Stimulated activated CD4-positive, alpha-beta T cell treated with anti-CD3 and anti-CD28 coated beads, Interleukin-4, amount 100 ng/mL, for 24 hours (primary cell): ENCODE measurements around the gene NUDT8.
A peak's percentile ranks its signal among the peaks of the same experiment; 100 is the strongest.
"Not testable (repeated sequence)": the region's sequence is repeated elsewhere in the genome, so short reads cannot be mapped to it uniquely, and the experiment has no call there.

Experiments used
- DNase-seq: peaks from one replicate; pipeline ENCODE4 v3.0.0-alpha.2; 2020

NUDT8 gene

DNA sequence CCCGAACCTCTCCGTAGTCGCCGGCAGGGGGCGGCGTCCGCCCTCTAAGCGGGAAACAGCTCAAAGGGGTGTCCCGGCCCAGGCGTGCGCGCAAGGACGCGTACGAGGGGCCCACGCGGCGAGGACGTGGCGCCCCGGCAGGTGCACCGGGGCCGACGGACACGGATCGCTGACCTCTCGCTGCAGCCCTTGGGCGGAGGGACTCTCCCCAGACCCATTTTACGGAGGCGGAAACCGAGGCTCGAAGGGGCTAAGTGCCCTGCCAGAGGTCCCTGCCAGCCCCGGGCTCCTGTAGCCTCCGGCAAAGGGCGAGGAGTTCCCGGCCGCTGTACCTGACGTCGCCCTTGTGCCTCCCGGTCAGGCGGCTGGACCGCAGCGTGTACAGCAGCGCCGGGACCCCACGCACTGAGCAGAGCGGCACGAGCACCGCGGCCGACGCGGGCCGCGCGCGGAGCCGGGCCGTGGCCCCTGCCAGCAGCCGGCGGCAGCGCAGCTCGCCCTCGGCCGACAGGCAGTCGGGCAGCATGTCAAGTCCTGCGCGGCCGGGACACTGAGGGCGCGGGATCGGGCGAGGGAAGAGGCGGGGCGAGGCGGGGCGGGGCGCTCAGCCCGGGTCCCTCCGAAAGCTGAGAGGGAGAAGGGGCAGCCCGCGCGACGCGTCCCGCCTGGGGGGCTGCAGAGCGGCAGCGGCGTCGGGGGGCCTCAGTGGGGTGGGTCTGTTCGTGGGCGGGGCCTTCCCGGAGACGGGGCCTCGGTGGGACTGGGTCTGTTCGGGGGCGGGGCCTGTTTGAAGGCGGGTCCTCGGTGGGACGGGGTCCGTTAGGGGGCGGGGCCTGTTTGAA, at the start of gene NUDT8:
Gene NUDT8 (minus strand): TSS at position 552 of the 842 bp plus-strand sequence. CDS start 26 bp downstream, at position 526.
- peak; percentile 88 for DNase-seq

- no peak for DNase-seq
Measured at GRCh38 chr11:67675058-67675747, 45.5 kb upstream of the NUDT8 start.

- no peak for DNase-seq
Measured at GRCh38 chr11:67674442-67674871, 44.7 kb upstream of the NUDT8 start, which contains the start of gene ALDH3B2. TSS of gene ALDH3B2 (minus strand) at chr11:67674623. CDS start at chr11:67666935, 7,688 bp downstream.

DNA sequence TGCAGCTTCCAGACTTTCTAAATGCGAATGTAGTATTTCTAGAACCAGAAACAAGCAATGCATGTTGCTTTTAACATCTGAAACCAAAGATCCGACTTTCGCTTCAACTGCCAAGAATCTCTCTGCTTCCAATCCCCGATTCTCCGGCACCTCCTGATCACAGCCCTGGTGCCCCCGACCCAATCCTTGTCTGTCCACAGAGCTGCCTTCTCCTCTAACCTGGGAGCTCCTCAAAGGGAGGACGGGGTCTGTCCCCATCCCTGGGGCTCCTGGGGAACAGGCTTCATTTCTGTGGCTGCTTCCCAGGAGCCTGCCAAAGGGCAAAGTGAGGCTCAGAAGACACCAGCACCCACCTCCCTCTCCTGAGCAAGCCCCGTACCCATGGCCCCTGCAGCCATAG, 44.2 kb upstream of the NUDT8 start:
- DNase-seq = no peak

GRCh38 chr11:67673358-67673757, 43.6 kb upstream of the NUDT8 start:
- DNase-seq = no peak

- DNase-seq = no peak
Measured at GRCh38 chr11:67671211-67671520, 41.4 kb upstream of the NUDT8 start.

DNA sequence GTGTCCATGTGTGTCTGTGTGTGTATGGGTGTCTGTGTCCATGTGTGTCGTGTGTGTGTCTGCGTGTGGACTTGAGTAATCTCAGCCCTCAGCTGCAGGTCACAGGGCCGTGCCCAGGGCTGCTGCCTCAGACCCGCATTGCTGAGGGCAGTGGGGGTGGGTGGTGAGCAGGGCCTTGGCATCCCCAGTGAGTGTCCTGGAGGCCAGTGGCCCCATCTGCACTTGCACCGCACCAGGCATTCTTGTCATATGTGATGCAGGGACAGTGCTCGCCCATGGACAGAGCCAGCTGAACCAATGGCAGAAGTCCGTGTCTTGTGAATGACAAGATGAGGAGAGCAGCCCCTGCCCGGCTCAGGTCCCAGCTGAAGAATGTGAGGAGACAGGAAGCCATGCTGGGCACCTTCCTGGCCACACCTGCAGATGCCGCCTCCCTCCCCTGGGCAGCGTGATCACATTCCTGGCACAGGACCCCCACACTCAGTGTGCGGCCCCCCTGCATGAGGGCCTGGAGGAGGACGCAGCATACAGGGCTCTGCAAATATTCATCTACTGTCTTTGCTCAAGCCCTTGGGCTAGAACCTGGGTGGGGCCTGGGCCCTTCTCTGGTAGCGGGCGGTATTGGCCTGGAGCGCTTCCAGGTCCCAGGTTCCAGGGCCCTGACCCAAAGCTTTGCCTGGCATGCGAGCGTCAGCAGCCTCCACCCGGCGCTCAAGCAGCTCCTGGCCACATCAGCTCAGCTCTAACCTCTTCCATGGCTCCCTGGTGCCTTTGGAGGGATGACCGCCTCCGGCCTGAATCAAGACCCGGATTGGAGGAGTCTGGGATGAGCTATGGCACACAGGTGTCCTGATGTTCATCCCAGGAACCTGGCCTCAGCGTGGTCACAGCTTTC, 40.8 kb upstream of the NUDT8 start:
- no peak for DNase-seq

DNA sequence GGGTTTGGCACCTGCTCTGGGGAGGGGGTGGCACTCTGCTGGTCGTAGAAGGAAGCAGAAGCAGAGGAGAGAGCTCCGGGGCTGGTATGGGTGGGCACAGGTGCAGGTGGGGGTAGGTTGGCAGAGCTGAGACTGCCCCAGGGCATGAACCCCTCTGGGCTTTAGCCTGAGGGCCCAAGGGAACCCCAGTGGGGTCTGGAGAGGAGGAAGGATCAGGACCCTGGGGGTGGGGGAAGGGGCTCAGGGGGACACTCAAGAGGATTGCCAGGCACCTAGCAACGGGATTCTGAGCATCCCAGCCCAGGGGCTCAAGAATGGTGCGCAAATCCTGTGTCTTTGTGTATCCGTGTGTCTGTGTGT, 38.4 kb upstream of the NUDT8 start:
- no peak for DNase-seq

- no peak for DNase-seq
Measured at GRCh38 chr11:67667490-67668191, 37.9 kb upstream of the NUDT8 start.

- DNase-seq = no peak
Measured at GRCh38 chr11:67666676-67667489, 37.1 kb upstream of the NUDT8 start.

DNA sequence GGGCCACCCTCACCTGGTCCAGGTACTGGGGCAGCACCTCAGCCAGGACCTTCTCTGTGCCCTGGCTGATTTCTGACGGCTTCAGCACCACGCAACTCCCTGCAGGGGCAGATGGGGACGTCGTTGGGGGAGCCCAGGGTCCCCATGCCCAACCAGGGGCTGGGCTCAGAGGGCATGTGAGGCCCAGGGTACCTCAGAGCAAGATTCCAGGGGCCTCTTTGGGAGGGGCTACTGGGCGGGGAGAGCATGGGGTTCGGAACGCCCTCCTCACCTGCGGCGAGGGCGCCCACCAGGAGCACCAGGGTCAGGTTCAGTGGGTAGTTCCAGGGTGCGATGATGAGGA, 36.5 kb upstream of the NUDT8 start:
- DNase-seq = no peak

DNA sequence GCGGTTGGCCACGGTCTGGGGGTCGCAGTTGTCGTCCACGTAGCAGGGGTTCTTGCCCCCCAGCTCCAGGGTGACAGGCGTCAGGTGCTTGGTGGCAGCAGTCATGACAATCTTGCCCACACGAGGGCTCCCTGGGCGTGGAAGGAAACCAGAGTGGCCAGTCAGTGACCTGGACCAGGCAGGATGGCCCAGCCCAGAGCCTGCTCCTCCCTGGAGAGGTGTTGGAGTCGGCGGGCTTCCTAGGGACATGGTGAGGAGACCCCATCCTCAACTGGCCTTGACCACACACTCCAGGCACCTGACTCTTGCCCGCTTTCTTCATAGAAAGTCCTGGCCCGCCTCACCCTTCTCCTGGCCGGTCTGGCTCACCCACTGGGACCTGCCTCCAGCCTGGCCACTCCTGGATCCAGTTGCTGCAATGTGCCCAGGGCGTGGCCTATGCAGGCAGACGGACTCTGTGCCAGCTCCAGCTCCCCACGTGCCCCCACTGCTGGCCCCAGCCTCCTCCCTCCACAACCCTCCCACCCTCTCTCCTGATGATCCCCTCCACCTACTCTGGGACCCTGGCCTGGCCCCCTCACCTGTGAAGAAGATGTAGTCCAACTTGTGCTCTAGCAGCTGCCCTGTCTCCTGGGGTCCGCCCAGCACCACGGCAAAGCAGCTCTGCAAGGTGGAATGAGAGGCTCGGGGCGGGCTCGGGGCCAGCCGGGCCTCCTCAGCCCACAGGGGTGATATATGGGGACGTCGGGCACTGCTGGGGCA, 36.0 kb upstream of the NUDT8 start:
- no peak for DNase-seq

- DNase-seq = no peak
Measured at GRCh38 chr11:67664696-67665540, 35.2 kb upstream of the NUDT8 start.

GRCh38 chr11:67664213-67664585, 34.5 kb upstream of the NUDT8 start:
- no peak for DNase-seq

DNA sequence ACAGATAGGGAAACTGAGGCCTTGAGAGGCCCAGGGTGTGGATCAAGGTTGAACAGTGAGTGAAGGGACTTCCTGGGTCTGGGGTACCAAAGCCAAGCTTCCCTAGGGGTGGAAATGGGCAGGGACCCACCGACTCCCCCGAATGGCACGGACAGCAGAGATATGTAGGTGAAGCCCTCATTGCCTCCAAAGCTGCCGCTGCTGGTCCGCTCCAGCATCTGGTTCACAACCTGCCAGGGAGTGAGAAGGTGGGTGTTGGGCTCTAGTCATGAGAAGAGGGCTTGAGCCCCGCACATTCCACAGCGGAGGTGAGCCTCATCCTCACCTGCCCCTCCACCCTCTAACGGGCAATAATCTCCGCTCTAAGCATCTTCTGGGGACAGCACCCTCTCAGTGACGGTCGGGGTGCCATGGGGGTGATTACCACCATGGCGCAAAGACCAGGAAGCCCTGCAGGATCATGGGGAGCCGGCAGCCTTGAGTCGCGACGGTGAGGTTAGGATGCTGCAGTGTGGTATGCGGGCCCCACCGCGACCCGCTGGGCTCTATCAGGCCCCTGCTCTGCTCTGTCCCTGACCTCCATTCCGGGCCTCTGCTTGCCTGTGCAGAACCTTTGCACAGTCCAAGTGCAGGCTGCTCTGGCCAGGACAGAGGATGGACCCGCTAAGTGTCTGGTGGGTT, 33.9 kb upstream of the NUDT8 start:
- no peak for DNase-seq

DNA sequence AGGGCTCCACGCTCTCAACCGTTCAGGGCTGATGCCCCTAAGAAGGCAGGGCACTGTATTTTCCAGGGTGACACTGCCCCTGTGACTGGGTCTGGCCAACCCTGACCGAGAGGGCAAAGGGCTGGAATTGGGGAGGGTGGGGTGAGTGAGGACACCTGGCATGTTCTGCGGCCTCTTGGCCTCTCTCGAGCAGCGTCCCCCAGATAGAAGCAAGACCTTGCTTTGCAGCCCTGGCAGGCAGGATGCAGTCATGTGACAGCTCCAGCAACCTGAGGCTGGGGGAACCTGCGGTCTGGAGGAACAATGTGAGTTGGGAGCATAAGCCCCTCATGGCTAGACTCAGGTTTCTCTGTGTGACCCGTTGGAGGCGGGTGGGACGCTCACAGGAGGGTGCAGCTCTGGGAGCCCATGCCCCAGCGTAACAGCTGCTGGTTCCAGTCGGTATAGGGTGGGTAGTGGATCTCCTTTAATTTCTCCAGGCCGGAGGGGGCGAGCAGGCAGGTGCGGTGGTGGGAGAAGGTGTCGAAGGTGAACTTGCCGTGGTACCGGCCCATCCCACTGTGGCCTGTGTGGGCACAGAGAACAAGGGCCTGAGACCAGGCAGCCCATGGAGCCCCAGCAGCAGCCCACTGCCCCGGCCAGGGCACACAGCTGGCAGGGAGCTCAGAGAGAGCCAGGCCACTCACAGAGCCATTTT, 33.2 kb upstream of the NUDT8 start:
- no peak for DNase-seq

DNA sequence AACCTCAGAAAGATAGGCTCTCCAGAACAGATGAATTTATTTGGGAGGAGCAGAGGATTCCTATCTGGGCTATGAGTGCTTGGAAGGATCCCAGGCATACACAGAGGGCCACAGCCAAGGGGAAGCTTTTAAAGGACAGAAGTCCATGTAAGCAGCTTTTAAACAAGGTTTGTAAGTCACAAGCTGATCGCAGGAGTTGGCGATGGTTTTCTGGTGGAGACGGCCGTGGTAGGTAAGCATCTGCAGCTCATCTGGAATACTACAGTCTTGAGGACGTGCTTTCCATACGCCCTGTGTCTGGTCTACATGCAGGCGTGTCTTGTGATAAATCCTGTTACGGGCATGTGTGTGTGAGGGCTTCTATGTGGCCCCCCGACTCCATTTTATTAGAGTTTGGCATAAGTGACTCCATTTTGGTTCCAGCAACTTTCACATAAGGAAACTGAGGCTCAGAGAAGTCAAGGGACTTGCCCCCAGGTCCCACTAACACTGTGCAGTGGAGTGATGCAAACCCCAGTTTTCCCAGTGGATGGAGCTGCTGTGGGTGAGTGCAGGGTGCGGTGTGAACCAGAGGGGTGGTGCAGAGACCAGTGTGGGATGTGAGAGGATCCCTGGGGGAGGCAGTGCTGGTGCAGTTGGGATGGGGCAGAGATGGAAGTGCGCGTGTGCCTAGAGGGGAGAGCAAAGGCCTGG, 32.6 kb upstream of the NUDT8 start:
- DNase-seq = no peak

- DNase-seq = not testable (repeated sequence)
Measured at GRCh38 chr11:67660752-67661151, 31.0 kb upstream of the NUDT8 start.
